EH (cell line): ENCODE results near the gene LUZP2.
"Not testable (repeated sequence)": the region's sequence is repeated elsewhere in the genome, so short reads cannot be mapped to it uniquely, and the experiment has no call there.

Experiments
- DNase-seq: peaks from one replicate; pipeline ENCODE4 v3.0.0-alpha.2; 2015; ENCODE audit warnings: low read depth

Gene LUZP2

GRCh38 chr11:24900960-24901549, 404.2 kb downstream of the LUZP2 start:
- no peak for DNase-seq

- no peak for DNase-seq
These were observed 406.7 kb downstream of the LUZP2 start for GRCh38 chr11:24903555-24903954.

- no peak for DNase-seq
These were observed 428.2 kb downstream of the LUZP2 start for GRCh38 chr11:24925091-24925490.

- no peak for DNase-seq
These were observed 435.5 kb downstream of the LUZP2 start for GRCh38 chr11:24932110-24933000.

- no peak for DNase-seq
These were observed 438.0 kb downstream of the LUZP2 start for GRCh38 chr11:24934733-24935439.

- DNase-seq: no peak
These were observed 448.0 kb downstream of the LUZP2 start for GRCh38 chr11:24944891-24945290.

GRCh38 chr11:24949406-24949805, 452.6 kb downstream of the LUZP2 start:
- DNase-seq: no peak

- DNase-seq: no peak
These were observed 467.0 kb downstream of the LUZP2 start for GRCh38 chr11:24963852-24964251.

- no peak for DNase-seq
These were observed 468.9 kb downstream of the LUZP2 start for GRCh38 chr11:24965748-24966147.

- not testable (repeated sequence) for DNase-seq
These were observed 497.1 kb downstream of the LUZP2 start for GRCh38 chr11:24993903-24994302.

- DNase-seq: not testable (repeated sequence)
These were observed 503.1 kb downstream of the LUZP2 start for GRCh38 chr11:24999929-25000328.

- DNase-seq: no peak
These were observed 540.6 kb downstream of the LUZP2 start for GRCh38 chr11:25037431-25037830.

- no peak for DNase-seq
These were observed 541.3 kb downstream of the LUZP2 start for GRCh38 chr11:25038131-25038530.

- no peak for DNase-seq
These were observed 542.3 kb downstream of the LUZP2 start for GRCh38 chr11:25039165-25039564.

GRCh38 chr11:25048632-25049031, 551.8 kb downstream of the LUZP2 start:
- no peak for DNase-seq

GRCh38 chr11:25052844-25053243, 556.0 kb downstream of the LUZP2 start:
- DNase-seq: no peak

- DNase-seq: no peak
These were observed 561.0 kb downstream of the LUZP2 start for GRCh38 chr11:25057861-25058260.

GRCh38 chr11:25065746-25066145, 568.9 kb downstream of the LUZP2 start:
- DNase-seq: no peak

GRCh38 chr11:25066706-25067105, 569.9 kb downstream of the LUZP2 start:
- DNase-seq: no peak

- DNase-seq: no peak
These were observed 571.6 kb downstream of the LUZP2 start for GRCh38 chr11:25068451-25068850.

GRCh38 chr11:25094085-25094802, 597.4 kb downstream of the LUZP2 start:
- DNase-seq: no peak

- no peak for DNase-seq
These were observed 622.6 kb downstream of the LUZP2 start for GRCh38 chr11:25119416-25119815.
